Esophagus squamous epithelium (tissue), 5 donors: ENCODE results near the gene GPR35. TPM values are rescaled to one million over a fixed set of nuclear protein-coding genes. Genes with fewer than 3 reads are reported as not detected.
A peak's percentile ranks its signal among the peaks of the same experiment; 100 is the strongest.

Experiments used
- DNase-seq: peaks from one replicate; lab custom pipeline; 2025; lab: John Stamatoyannopoulos, UW
- H3K27ac ChIP-seq, 4 donors: fragments of 200-600 bp; sonication (generic); one replicate each; pipeline ENCODE4 v1.5.1; 2016 to 2019; ENCODE audit warnings: mild to moderate bottlenecking in 1 of 4
- H3K27me3 ChIP-seq, 4 donors: fragments of 200-600 bp; sonication (generic); 1 replicate in 3 of 4; 2 replicates in 1 of 4; pipeline versions ENCODE4 v1.5.1 to v1.6.0; 2017 to 2021; ENCODE audit warnings: antibody characterized with exemption in 1 of 4
- H3K36me3 ChIP-seq, 3 donors: fragments of 200-600 bp; sonication (generic); one replicate each; pipeline ENCODE4 v1.5.1; 2016 to 2019
- H3K4me1 ChIP-seq, 3 donors: fragments of 200-600 bp; sonication (generic); one replicate each; pipeline ENCODE4 v1.5.1; 2017 to 2019
- H3K4me3 ChIP-seq, 4 donors: fragments of 200-600 bp; sonication (generic); 1 replicate in 3 of 4; 2 replicates in 1 of 4; pipeline ENCODE4 v1.5.1; 2016 to 2019; ENCODE audit warnings: mild to moderate bottlenecking in 2 of 4, moderate library complexity in 1 of 4
- H3K9me3 ChIP-seq, 3 donors: fragments of 200-600 bp; sonication (generic); one replicate each; pipeline ENCODE4 v1.5.1; 2016 to 2019
- POLR2A ChIP-seq, 4 donors: fragments of 450-650 bp; IDR thresholded peaks; one replicate each; pipeline ENCODE4 v1.6.1; 2017; ENCODE audit warnings: antibody characterized with exemption in 4 of 4, mild to moderate bottlenecking in 4 of 4, moderate library complexity in 3 of 4
- WGBS, 2 donors: methylation state at CpG; one replicate each; pipeline ENCODE4 v1.1.5; 2018; 5-methylcytosine and 5-hydroxymethylcytosine counted together
- intact Hi-C: fragments of 100-400 bp; cut with DNase I; formaldehyde crosslinking; loops from one replicate; pipeline ENCODE4 v1.15.0; 2022
- total RNA-seq, 4 donors: library from RNA; depleted of rRNA; stranded (reverse); fragments of >200 nt; gene quantifications; one replicate each; pipeline ENCODE4 v1.1.0, GENCODE V29; 2016
- TF ChIP-seq, protein P1 (sequence below), 6 experiments: fragments of 450-650 bp in 4 of 6; fragments of 200-600 bp in 2 of 6; sonication (generic) in 2 of 6; IDR thresholded peaks; one replicate each; pipeline ENCODE4 v1.5.1; 2016 to 2019; ENCODE audit warnings: antibody characterized with exemption in 6 of 6, mild to moderate bottlenecking in 4 of 6, moderate library complexity in 4 of 6
- donor health status: DM: yes; HTN: yes; CAD: no.

The GPR35 gene
- total RNA-seq, 4 donors from 2014 or later: 0.31 to 3.2 (median 1.3) TPM

DNA sequence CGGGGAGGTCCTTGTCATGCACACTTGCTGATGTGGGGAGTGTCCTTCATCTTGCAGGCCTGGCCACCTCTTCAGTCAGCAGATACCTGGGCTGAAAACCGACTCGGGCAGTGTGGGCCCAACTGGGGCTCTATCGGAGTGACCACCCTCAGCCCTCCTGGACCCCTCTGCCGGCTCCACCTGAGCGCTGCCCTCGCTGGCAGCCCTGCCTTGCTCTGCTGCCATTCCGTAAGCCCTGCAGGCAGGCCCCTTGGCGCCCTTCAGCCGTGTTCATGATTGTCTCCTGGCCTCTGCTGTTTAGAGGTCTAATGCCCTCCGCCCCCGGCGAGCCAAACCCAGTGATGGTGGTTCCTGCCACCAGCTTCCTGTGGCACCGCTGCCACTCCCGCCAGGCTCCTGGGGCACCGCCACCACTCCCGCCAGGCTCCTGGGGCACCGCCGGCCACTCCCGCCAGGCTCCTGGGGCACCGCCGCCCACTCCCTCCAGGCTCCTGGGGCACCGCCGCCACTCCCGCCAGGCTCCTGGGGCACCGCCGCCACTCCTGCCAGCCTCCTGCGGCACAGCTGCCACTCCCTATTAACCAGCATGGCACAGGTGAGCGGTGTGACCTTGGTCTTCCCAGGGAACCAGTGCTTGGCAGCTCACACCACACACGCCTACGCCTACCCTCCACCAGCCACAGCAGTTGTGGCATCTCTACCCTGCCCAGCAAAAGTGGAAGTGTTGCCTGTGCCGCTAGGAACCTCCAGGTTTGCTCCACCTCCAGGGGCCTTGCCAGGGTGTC is 22.8 kb upstream of the GPR35 start:
- Histone ChIP-seq H3K4me3 (no peak overlapping the region), H3K36me3 (peaks cover 9 to 52% (median 12%) of the 10 kb centered on the region in 3 donors), H3K27me3 (no peaks in the 10 kb centered on the region), H3K27ac (no peak overlapping the region), H3K9me3 (no peaks in the 10 kb centered on the region), H3K4me1 (peaks cover 0 to 6% (median 4%) of the 10 kb centered on the region in 3 donors)
- no peak for TF ChIP-seq POLR2A (IDR thresholded peaks at IDR 0.05)
- TF ChIP-seq, protein P1, sequence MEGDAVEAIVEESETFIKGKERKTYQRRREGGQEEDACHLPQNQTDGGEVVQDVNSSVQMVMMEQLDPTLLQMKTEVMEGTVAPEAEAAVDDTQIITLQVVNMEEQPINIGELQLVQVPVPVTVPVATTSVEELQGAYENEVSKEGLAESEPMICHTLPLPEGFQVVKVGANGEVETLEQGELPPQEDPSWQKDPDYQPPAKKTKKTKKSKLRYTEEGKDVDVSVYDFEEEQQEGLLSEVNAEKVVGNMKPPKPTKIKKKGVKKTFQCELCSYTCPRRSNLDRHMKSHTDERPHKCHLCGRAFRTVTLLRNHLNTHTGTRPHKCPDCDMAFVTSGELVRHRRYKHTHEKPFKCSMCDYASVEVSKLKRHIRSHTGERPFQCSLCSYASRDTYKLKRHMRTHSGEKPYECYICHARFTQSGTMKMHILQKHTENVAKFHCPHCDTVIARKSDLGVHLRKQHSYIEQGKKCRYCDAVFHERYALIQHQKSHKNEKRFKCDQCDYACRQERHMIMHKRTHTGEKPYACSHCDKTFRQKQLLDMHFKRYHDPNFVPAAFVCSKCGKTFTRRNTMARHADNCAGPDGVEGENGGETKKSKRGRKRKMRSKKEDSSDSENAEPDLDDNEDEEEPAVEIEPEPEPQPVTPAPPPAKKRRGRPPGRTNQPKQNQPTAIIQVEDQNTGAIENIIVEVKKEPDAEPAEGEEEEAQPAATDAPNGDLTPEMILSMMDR (IDR thresholded peaks at IDR 0.05): no peak
- intact Hi-C loops: no loop called here
- WGBS, 2 donors: 88 to 100% methylated on average over 1 to 11 of the region's 32 CpGs
- no peak for DNase-seq

DNA sequence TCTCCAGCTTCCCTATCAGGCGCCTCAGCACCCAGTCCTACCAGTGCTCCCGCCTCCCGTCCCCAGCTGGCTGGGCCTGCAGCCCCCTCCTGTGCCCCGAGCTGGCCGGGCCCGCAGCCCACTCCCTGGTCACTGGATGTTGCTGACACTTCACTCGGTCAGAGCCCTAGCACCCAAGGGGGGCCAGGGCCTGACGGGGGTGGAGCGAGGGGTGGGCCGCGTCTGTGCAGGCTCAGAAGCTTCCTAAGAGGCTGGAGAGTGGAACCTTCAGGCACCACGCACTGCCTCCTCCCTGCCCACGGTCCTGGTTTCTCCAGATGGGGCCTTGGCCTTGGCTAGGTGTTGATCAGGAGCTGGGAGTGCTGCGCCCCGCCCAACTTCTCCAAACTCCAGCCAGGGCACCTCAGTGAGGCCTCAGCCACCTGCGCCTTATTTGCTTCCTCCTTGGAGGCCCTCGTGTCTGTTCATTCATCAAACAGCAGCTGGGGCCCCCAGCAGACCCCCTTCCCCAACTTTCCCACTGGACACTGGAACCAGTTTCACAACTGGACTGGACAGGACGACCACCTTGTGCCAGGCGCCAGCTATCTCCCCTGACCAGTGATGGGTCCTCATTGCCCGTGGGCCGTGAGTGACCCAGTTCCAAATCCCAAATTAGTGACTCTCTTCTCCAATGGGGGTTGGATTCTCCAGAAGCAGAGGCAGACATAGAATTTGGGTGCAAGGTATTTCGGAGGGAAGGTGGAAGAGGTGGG is 22.0 kb upstream of the GPR35 start:
- DNase-seq: no peak
- TF ChIP-seq, protein P1 (IDR thresholded peaks at IDR 0.05): no peak
- no peak for TF ChIP-seq POLR2A (IDR thresholded peaks at IDR 0.05)
- Histone ChIP-seq H3K36me3 (peaks cover 3 to 44% (median 7%) of the 10 kb centered on the region in 3 donors), H3K4me3 (no peak overlapping the region), H3K4me1 (peaks cover 0 to 6% (median 4%) of the 10 kb centered on the region in 3 donors), H3K27ac (no peak overlapping the region), H3K27me3 (no peaks in the 10 kb centered on the region), H3K9me3 (no peaks in the 10 kb centered on the region)
- intact Hi-C loops: no loop called here
- 78 to 88% methylated on average over 8 to 11 of the region's 22 CpGs for WGBS, 2 donors

DNA sequence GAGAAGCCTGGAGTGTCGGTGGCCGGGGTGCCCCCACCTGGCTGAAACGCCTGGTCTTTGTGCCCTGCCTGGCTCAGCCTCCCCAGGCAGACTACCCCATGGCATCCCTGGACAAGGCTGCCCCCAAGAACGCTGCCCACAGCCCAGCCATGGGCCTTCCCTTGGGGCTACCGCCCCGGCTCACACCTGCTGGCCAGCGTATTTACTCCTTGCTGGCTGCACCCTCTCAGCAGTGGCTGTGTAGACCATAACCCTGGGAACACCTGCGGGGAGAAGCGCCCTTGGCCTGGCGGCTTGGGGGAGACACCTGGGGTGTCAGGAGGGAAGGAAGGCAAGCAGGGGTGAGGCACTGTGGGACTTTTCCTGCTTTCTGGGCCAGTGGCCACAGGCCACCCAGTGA is 21.4 kb upstream of the GPR35 start:
- Histone ChIP-seq H3K27ac (no peak overlapping the region), H3K36me3 (peaks cover 0 to 38% (median 1%) of the 10 kb centered on the region in 3 donors), H3K27me3 (no peaks in the 10 kb centered on the region), H3K4me3 (no peak overlapping the region), H3K9me3 (no peaks in the 10 kb centered on the region), H3K4me1 (peaks cover 0 to 6% (median 4%) of the 10 kb centered on the region in 3 donors)
- TF ChIP-seq, protein P1 (IDR thresholded peaks at IDR 0.05): no peak
- no peak for TF ChIP-seq POLR2A (IDR thresholded peaks at IDR 0.05)
- 89 to 94% methylated on average over 3 of the region's 10 CpGs for WGBS, 2 donors
- intact Hi-C loops: no loop called here
- no peak for DNase-seq

DNA sequence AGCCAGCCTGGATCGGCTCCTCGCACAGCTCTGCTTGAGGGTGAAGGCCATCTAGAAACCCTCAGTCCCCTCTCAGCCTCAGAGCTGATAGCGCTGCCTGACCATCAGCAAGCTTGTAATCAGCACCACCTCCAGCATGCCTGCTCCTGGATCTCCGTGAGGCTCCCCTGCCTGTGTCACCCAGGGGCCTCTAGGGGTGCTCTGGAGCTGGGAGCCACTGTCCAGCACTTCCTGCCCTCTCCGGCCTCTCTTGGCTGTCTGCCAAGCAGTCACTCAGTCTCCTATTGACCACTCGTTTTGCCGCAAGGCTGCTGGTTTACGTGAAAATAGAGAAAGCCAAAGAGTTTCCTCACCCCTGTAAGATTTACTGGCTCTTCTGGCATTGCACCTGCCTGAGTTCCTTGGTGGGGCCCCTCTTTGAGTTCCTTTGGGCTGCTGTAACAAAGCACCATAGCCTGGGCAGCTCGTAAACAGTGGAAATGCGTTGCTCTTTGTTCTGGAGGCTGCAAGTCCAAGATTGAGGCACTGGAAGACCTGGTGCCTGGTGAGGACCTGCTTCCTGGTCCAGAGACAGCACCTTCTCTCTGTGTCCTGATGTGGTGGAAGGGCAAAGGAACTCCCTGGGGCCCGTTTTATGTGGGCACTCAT is 20.9 kb upstream of the GPR35 start:
- intact Hi-C loops: no loop called here
- Histone ChIP-seq H3K4me3 (no peak overlapping the region), H3K9me3 (no peaks in the 10 kb centered on the region), H3K4me1 (peaks cover 0 to 6% (median 4%) of the 10 kb centered on the region in 3 donors), H3K27me3 (no peaks in the 10 kb centered on the region), H3K27ac (no peak overlapping the region), H3K36me3 (peaks cover 0 to 32% (median 0%) of the 10 kb centered on the region in 3 donors)
- DNase-seq: no peak
- TF ChIP-seq, protein P1 (IDR thresholded peaks at IDR 0.05): peak in 5 of 6 experiments; percentile 12 to 37 (median 35)
- no peak for TF ChIP-seq POLR2A (IDR thresholded peaks at IDR 0.05)
- WGBS, 2 donors: 35 to 63% methylated on average over 7 to 8 of the region's 11 CpGs
